Raji (cell line): ENCODE data around the gene ZNF804B.

Experiments used
- POLR2A ChIP-seq: IDR thresholded peaks from 2 replicates; pipeline ENCODE4 v1.6.1; 2011; ENCODE audit warnings: low read depth, low read length, control low read depth; ENCODE audit not compliant: insufficient read depth

ZNF804B gene

DNA sequence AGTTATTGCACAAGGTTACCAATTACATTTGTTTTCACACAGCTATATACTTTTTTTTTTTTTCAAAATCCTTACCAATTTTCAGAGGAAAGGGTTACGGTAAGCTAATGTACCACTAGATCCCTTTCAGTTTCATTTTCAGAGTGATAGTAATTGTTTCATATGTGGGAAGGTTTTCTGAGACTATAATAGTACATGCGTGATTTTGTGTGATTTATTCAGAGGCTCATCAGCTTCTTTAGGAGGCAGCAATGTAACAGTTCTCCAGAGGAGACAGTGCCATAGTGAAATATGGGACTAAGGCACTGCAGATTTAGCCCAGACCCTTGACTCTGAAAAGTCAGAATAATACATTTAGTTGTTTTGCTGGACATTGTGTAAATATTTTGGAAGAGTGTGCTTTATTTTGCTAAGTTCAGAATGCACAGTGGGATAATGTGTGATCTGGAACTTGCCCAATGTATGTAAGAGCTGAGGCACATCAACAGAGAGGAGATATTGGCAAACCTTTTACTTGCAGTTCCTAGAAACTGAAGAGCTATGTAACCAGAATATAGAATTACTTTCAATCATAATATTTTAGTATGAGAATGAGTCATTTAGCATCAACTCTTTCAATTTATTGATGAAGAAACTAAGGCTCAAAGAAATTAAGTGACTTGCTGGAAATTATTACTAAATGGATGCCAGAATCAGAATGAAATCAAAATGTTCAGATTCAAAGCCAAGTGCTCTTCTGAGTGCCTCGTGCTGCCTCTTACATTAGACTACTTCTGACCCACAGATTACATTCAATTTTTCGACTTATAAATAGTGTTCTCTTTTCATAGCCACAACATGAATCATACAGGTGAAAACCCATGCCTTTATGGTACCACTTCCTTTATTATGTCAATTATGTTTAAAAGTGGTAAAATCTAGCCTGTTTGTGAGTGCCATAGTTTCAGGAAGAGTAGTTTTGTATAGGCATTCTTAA is 243.8 kb downstream of the ZNF804B start:
- TF ChIP-seq POLR2A: no peak

GRCh38 chr7:89012016-89012415 is 252.5 kb downstream of the ZNF804B start:
- TF ChIP-seq POLR2A: no peak

DNA sequence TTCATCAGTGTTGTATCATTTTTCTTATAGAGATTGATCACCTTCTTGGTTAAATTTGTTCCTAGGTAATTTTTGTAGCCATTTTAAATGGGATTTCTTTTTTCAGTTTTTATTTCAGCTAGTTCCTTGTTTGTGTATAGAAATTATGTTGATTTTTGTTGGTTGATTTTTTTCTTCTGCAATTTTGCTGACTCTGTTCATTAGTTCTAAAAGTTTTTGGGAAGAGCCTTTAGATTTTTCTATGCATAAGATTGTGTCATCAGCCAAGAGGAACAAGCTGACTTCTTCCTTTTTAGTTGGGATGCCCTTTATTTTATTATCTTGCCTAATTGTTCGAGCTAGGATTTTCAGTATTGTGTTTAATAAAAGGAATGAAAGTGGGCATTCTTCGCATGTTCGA is 258.2 kb downstream of the ZNF804B start:
- no peak for TF ChIP-seq POLR2A

GRCh38 chr7:89021741-89022140 is 262.2 kb downstream of the ZNF804B start:
- no peak for TF ChIP-seq POLR2A

GRCh38 chr7:89023206-89023605 is 263.7 kb downstream of the ZNF804B start:
- TF ChIP-seq POLR2A: no peak

- TF ChIP-seq POLR2A: no peak
These were observed 264.4 kb downstream of the ZNF804B start for GRCh38 chr7:89023877-89024276.

DNA sequence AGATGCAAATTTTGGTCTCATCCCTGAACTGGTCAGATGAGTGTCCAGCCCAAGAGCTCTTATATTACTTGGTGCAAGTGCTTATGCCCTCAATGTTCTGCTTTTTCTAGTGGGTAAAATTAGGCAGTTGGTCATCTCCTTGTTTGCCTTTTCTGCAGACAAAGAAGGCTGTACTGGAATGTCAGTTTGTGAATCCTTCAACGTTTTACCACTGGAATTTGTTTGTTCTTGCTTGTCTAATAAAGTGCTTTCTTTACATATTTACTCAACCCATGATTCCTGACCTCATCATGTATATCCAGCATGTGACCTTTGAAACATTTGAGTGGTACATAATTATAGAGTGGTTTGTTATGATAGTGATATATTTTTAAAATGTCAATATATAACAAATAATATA is 268.3 kb downstream of the ZNF804B start:
- no peak for TF ChIP-seq POLR2A

GRCh38 chr7:89028319-89028718 is 268.8 kb downstream of the ZNF804B start:
- TF ChIP-seq POLR2A: no peak

DNA sequence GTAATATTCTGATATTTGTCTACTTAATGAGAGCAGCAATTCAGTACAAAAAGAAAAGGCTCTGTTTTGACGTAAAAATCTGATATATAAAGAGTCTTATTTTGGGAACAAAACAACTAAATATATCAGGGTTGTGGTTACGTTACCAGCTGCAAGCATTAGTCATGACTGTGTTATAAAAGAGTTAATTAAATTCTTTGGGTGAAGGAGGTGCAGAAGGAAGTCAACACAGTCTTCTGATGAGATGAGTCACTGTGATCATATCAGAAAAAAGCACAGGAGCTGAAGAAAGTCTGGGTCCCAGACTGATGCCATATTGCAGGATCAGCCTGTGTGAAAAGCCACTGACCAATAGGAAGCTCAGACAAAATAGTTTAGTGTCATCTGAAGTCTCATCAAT is 270.4 kb downstream of the ZNF804B start:
- TF ChIP-seq POLR2A: no peak

- no peak for TF ChIP-seq POLR2A
These were observed 281.7 kb downstream of the ZNF804B start for GRCh38 chr7:89041240-89041639.

- TF ChIP-seq POLR2A: no peak
These were observed 283.4 kb downstream of the ZNF804B start for GRCh38 chr7:89042940-89043339.

GRCh38 chr7:89049043-89049442 is 289.5 kb downstream of the ZNF804B start:
- no peak for TF ChIP-seq POLR2A

DNA sequence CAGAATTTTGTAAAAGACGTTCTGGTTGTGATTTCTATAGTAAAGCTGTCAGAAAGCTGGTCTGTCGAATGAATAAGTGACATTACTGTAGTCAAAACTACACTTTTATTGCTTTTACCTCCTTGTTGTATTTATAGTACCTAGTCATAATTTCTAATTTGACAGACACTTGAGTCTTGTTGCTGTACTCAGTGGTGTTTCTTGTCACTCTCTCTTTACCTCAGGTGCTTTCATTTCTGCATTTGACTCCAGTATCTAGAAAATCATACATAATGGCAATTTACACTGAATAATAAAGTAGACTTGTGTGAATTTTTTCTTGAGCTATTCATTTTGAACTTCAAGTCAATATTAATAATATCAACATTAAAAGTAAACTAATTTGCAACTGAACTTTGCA is 293.6 kb downstream of the ZNF804B start:
- TF ChIP-seq POLR2A: no peak

DNA sequence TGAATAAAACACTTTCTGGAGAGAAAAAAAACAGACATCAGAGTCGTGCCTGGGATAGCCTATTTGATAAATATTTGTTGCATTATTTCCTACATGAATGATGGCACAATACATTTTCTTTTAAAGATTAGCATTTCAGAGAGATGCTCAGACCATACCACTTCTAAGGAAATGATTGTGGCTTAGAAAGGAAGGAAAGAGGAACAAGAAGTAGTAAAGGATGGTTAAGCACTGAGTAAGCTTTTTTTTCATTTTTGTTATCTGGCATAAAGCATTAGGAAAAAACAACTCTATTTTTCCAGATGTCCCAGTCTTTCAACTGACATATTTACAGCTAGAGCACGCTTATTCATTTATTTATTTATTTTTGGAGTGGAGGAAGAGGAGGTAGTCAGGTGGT is 294.9 kb downstream of the ZNF804B start:
- TF ChIP-seq POLR2A: no peak

GRCh38 chr7:89060234-89060633 is 300.7 kb downstream of the ZNF804B start:
- TF ChIP-seq POLR2A: no peak

DNA sequence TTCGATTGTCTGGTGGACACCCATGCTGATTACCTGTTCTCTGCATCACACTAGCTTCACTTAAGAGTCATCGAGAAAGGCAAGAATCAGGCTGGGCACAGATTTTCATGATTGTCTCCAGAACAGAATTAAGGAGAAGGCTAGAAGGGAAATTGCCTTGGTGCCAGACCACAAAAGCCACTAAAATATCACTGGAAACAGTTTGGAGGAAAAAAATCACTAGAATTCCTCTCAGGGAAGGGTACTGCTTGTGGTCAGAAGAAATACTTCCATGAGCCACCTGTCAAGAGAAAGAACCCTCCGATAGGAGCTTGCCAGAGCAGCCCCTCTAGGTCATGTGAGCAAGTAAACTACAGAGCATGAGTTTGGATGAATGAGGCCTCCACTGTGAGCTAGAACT is 305.3 kb downstream of the ZNF804B start:
- no peak for TF ChIP-seq POLR2A

- TF ChIP-seq POLR2A: no peak
These were observed 307.5 kb downstream of the ZNF804B start for GRCh38 chr7:89067048-89067447.

- TF ChIP-seq POLR2A: no peak
These were observed 312.6 kb downstream of the ZNF804B start for GRCh38 chr7:89072081-89072480.

DNA sequence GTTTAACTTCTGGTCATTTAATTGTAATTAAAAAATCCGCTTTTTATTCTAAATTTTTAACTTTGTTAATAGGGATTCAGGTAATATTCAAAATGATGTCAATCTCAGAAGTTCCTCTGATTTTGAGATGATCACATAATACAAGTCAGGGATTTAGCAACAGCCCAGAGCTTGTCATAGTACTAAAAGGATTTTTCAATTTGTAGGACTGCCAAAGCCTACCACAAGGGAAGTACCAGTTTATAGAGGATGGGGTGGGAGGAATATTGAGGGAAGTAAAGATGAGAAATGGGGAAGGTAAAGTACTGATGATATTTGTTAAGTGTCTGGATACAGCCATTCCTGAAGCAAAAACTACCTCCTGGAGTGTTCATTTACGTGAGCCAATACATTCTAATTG is 314.3 kb downstream of the ZNF804B start:
- no peak for TF ChIP-seq POLR2A
